Measurements from ENCODE around the gene ZNF503. TPM values are rescaled to one million over a fixed set of nuclear protein-coding genes. Genes with fewer than 3 reads are reported as not detected.

The ZNF503 gene
- polyA plus RNA-seq, 4 donors: 2.0 to 17.2 (median 8.9) TPM

DNA sequence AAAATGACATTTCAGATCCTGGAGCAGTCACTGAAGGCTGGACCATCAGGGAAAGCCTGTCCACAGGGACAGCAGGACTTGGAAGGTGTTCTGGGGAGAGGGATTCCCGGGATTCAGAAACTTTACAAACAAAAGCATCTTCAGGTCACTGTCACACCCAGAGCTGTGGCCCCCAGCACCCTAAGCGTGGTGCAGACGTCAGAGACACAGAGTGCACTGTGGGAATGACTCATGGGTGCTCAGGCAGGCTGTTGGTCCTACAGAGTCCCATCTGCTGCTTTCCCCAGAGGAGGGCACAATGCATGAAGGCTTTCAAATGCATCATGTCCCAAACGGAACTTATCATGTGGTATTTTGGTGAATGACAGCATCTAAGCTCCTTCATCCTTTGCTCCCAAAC is 16.7 kb upstream of the ZNF503 start:
- Histone ChIP-seq H3K27ac (ENCODE audit: low read depth in 1 of 3, low read length in 2 of 3) (no peak overlapping the region), H3K27me3 (ENCODE audit: control insufficient read depth in 3 of 3, insufficient read depth in 3 of 3, low read length in 3 of 3) (peaks cover 0 to 5% (median 0%) of the 10 kb centered on the region in 3 donors), H3K4me1 (ENCODE audit: control insufficient read depth in 3 of 3, insufficient read depth in 2 of 3, low read depth in 1 of 3, low read length in 2 of 3) (no peaks in the 10 kb centered on the region), H3K4me3 (ENCODE audit: low read depth in 1 of 3, low read length in 3 of 3) (no peak overlapping the region), H3K36me3 (ENCODE audit: control insufficient read depth in 3 of 3, insufficient read depth in 2 of 3, low read depth in 1 of 3, low read length in 3 of 3) (no peaks in the 10 kb centered on the region), H3K9me3 (ENCODE audit: control insufficient read depth in 2 of 2, insufficient read depth in 1 of 2, low read depth in 1 of 2, low read length in 1 of 2) (no peaks in the 10 kb centered on the region)
- FAIRE-seq (no peak), DNase-seq (no peak)
- 66 to 73% (median 68%) methylated on average over 4 of the region's 4 CpGs for WGBS, 3 donors

DNA sequence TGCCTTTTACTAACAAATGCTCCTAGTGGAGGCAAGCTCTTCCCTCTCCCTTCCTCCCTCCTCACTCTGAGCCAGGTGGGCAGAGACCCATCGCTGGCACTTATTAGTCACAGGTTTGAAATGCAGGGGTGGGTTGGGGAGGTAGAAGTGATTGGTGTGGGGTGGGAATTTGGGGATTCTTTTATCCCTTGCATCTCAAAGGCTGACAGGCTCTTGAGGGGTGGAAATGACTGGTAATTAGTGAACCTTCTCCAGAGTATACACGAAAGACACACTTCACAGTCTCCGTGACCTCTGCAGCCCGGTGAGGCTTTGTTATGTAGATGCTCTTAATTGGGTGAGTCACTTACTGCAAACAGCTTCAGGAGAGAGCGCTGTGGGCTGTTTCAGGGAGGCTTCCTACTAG is 16.0 kb upstream of the ZNF503 start:
- DNase-seq (no peak), FAIRE-seq (no peak)
- H3K36me3 ChIP-seq (ENCODE audit: control insufficient read depth in 3 of 3, insufficient read depth in 2 of 3, low read depth in 1 of 3, low read length in 3 of 3): no peaks in the 10 kb centered on the region
- peaks cover 0 to 5% (median 0%) of the 10 kb centered on the region in 3 donors for H3K27me3 ChIP-seq (ENCODE audit: control insufficient read depth in 3 of 3, insufficient read depth in 3 of 3, low read length in 3 of 3)
- H3K27ac ChIP-seq (ENCODE audit: low read depth in 1 of 3, low read length in 2 of 3): no peak overlapping the region
- no peaks in the 10 kb centered on the region for H3K9me3 ChIP-seq (ENCODE audit: control insufficient read depth in 2 of 2, insufficient read depth in 1 of 2, low read depth in 1 of 2, low read length in 1 of 2)
- H3K4me1 ChIP-seq (ENCODE audit: control insufficient read depth in 3 of 3, insufficient read depth in 2 of 3, low read depth in 1 of 3, low read length in 2 of 3): no peaks in the 10 kb centered on the region
- WGBS, 3 donors: 55 to 61% (median 61%) methylated on average over 5 of the region's 5 CpGs
- no peak overlapping the region for H3K4me3 ChIP-seq (ENCODE audit: low read depth in 1 of 3, low read length in 3 of 3)

DNA sequence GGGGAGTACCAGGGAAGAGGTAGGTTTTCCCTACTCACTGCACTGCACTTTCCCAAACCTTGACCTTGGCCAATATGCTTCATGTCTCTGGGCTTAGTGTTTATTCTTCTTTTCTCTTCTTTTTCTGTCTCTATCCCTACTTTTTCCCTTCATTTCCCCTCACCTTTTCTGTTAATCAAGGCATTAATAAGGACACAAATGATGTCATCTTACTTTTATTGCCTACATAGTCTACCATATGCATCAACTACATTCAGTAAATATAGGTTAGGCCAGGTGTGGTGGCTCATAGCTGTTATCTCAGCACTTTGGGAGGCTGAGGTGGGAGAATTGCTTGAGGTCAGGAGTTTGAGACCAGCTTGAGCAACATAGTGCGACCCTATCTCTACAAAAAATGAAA is 13.0 kb upstream of the ZNF503 start:
- Histone ChIP-seq H3K4me3 (ENCODE audit: low read depth in 1 of 3, low read length in 3 of 3) (no peak overlapping the region), H3K9me3 (ENCODE audit: control insufficient read depth in 2 of 2, insufficient read depth in 1 of 2, low read depth in 1 of 2, low read length in 1 of 2) (no peaks in the 10 kb centered on the region), H3K27me3 (ENCODE audit: control insufficient read depth in 3 of 3, insufficient read depth in 3 of 3, low read length in 3 of 3) (peaks cover 0 to 5% (median 0%) of the 10 kb centered on the region in 3 donors), H3K27ac (ENCODE audit: low read depth in 1 of 3, low read length in 2 of 3) (no peak overlapping the region), H3K36me3 (ENCODE audit: control insufficient read depth in 3 of 3, insufficient read depth in 2 of 3, low read depth in 1 of 3, low read length in 3 of 3) (no peaks in the 10 kb centered on the region), H3K4me1 (ENCODE audit: control insufficient read depth in 3 of 3, insufficient read depth in 2 of 3, low read depth in 1 of 3, low read length in 2 of 3) (peaks cover 0 to 4% (median 0%) of the 10 kb centered on the region in 3 donors)
- DNase-seq (no peak), FAIRE-seq (no peak)
- 65 to 89% (median 81%) methylated on average over 1 of the region's 1 CpG for WGBS, 3 donors

DNA sequence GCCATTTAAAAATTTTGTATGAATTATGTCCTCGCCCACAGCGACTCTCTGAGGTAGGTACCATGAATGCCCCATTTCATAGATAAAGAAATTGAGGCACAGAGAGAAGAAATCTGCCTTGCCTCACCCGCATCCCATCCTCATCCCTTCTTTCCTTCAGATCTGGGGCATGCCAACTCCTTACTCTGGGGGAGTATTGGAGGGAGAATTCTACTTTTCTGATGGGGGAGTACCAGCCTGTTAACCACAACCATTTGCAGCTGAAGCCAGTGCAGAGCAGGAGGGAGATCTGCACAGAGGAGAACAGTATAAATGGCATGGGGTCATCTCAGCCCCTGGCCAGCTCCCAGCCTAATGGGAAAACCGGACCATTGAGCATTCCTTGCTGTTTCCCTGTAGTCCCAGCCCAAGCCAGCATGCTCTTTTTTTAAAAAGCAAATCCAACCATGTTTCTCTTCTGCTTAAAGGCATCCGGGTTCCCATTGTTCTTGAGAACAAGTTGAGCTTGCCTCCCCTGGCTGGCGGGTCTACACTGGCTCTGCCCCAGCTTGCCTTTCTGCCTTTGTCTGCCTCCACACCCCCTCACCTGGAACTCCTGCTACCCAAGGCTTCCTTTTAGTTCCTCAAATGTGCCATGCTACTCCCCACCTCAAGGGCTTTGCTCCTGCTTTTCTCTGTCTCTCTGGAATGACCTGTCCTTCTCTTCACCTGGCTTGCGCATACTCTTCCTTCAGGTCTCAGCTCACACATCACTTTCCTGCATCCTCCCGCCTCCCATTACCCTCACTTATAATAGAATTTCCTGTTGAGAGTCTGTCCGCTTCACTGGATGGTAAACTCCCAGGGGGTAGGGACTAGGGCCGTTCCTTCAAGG is 8.8 kb upstream of the ZNF503 start:
- peaks cover 0 to 7% (median 0%) of the 10 kb centered on the region in 3 donors for H3K27me3 ChIP-seq (ENCODE audit: control insufficient read depth in 3 of 3, insufficient read depth in 3 of 3, low read length in 3 of 3)
- peaks cover 0 to 12% (median 0%) of the 10 kb centered on the region in 3 donors for H3K36me3 ChIP-seq (ENCODE audit: control insufficient read depth in 3 of 3, insufficient read depth in 2 of 3, low read depth in 1 of 3, low read length in 3 of 3)
- H3K4me1 ChIP-seq (ENCODE audit: control insufficient read depth in 3 of 3, insufficient read depth in 2 of 3, low read depth in 1 of 3, low read length in 2 of 3): peaks cover 0 to 4% (median 0%) of the 10 kb centered on the region in 3 donors
- no peak overlapping the region for H3K27ac ChIP-seq (ENCODE audit: low read depth in 1 of 3, low read length in 2 of 3)
- peaks cover 0 to 19% of the 10 kb centered on the region in 2 donors for H3K9me3 ChIP-seq (ENCODE audit: control insufficient read depth in 2 of 2, insufficient read depth in 1 of 2, low read depth in 1 of 2, low read length in 1 of 2)
- FAIRE-seq: no peak
- DNase-seq: no peak
- no peak overlapping the region for H3K4me3 ChIP-seq (ENCODE audit: low read depth in 1 of 3, low read length in 3 of 3)
- 72 to 90% (median 82%) methylated on average over 10 of the region's 10 CpGs for WGBS, 3 donors

DNA sequence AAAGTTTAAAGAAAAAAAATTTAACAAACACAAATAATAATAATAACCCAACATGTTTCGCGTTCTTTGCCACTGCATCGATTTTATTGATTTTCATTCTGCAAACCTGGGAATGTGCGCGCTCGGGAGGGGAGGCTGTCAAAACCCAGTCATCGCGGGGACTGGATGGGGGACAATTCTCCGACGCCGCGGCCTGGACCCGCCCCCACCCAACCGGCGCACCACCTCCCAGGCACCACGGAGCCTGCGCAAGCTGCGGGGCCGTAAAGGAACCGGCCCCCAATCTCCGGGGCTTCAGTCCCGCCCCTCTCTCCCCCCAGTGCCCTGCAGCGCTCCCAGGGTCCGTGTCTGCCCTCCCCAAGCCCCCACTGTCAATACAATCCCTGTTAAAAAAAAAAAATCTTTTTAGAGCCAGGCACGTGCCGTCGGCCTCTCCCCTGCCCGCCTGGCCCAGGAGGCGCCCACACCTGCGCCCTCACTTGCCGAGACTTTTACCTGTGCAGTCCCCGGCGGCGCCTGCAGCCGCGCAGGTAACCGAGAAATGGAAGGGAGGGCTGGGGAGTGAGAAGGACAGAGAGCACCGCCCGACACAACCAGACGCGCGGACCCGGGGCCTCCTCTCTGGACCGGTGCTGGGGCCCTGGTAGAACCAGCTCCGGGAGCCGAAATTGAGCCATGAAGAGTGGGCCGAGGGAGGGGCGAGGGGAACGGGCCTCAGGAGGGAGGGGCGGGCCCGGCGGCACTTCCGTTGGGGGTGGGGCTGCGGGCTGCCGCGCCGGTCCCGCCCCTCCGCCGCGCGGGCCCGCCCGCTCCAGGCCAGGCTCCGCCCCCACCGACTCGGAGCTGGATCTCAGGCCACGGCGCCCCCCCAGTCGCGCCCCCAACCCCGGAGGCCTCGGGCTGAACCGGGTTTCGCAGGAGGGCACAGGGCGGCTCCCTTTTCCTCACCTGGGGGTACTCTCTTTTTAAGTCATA is 7.6 kb upstream of the ZNF503 start:
- H3K36me3 ChIP-seq (ENCODE audit: control insufficient read depth in 3 of 3, insufficient read depth in 2 of 3, low read depth in 1 of 3, low read length in 3 of 3): peaks cover 0 to 12% (median 0%) of the 10 kb centered on the region in 3 donors
- H3K9me3 ChIP-seq (ENCODE audit: control insufficient read depth in 2 of 2, insufficient read depth in 1 of 2, low read depth in 1 of 2, low read length in 1 of 2): peaks cover 0 to 19% of the 10 kb centered on the region in 2 donors
- H3K27ac ChIP-seq (ENCODE audit: low read depth in 1 of 3, low read length in 2 of 3): peak overlapping the region; percentile 52 to 86 (median 54)
- FAIRE-seq: no peak
- H3K27me3 ChIP-seq (ENCODE audit: control insufficient read depth in 3 of 3, insufficient read depth in 3 of 3, low read length in 3 of 3): peaks cover 0 to 11% (median 0%) of the 10 kb centered on the region in 3 donors
- peak overlapping the region; percentile 58 to 83 (median 77) for H3K4me3 ChIP-seq (ENCODE audit: low read depth in 1 of 3, low read length in 3 of 3)
- DNase-seq: peak; percentile 70 to 92
- WGBS, 3 donors: 1 to 3% (median 1%) methylated on average over 61 to 76 of the region's 76 CpGs
- H3K4me1 ChIP-seq (ENCODE audit: control insufficient read depth in 3 of 3, insufficient read depth in 2 of 3, low read depth in 1 of 3, low read length in 2 of 3): peaks cover 0 to 8% (median 5%) of the 10 kb centered on the region in 3 donors

DNA sequence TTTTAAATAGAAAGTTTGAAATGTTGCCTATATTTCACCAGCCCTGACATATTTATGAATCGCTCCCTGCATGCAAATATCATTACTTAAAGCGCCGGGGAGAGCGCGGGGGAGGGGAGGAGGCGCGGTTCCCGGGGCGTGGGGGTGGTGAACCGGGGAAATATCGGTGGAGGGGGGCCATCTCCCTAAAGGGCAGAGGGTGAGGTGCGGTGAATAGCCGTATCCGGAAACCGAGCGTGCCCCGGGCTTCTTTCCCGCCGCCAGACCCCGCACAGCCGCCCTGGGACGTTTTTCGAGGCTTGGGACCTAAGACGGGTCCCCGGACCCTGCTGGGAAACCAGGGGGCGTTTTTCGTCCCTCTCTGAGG is 6.9 kb upstream of the ZNF503 start:
- DNase-seq: no peak
- FAIRE-seq: no peak
- H3K4me3 ChIP-seq (ENCODE audit: low read depth in 1 of 3, low read length in 3 of 3): peak overlapping the region in 2 of 3 donors; percentile 77 to 83
- H3K4me1 ChIP-seq (ENCODE audit: control insufficient read depth in 3 of 3, insufficient read depth in 2 of 3, low read depth in 1 of 3, low read length in 2 of 3): peaks cover 0 to 8% (median 5%) of the 10 kb centered on the region in 3 donors
- peaks cover 0 to 19% of the 10 kb centered on the region in 2 donors for H3K9me3 ChIP-seq (ENCODE audit: control insufficient read depth in 2 of 2, insufficient read depth in 1 of 2, low read depth in 1 of 2, low read length in 1 of 2)
- WGBS, 3 donors: 5 to 44% (median 34%) methylated on average over 27 of the region's 27 CpGs
- H3K27me3 ChIP-seq (ENCODE audit: control insufficient read depth in 3 of 3, insufficient read depth in 3 of 3, low read length in 3 of 3): peaks cover 0 to 11% (median 0%) of the 10 kb centered on the region in 3 donors
- peaks cover 0 to 12% (median 0%) of the 10 kb centered on the region in 3 donors for H3K36me3 ChIP-seq (ENCODE audit: control insufficient read depth in 3 of 3, insufficient read depth in 2 of 3, low read depth in 1 of 3, low read length in 3 of 3)
- peak overlapping the region in 2 of 3 donors; percentile 52 to 86 for H3K27ac ChIP-seq (ENCODE audit: low read depth in 1 of 3, low read length in 2 of 3)

DNA sequence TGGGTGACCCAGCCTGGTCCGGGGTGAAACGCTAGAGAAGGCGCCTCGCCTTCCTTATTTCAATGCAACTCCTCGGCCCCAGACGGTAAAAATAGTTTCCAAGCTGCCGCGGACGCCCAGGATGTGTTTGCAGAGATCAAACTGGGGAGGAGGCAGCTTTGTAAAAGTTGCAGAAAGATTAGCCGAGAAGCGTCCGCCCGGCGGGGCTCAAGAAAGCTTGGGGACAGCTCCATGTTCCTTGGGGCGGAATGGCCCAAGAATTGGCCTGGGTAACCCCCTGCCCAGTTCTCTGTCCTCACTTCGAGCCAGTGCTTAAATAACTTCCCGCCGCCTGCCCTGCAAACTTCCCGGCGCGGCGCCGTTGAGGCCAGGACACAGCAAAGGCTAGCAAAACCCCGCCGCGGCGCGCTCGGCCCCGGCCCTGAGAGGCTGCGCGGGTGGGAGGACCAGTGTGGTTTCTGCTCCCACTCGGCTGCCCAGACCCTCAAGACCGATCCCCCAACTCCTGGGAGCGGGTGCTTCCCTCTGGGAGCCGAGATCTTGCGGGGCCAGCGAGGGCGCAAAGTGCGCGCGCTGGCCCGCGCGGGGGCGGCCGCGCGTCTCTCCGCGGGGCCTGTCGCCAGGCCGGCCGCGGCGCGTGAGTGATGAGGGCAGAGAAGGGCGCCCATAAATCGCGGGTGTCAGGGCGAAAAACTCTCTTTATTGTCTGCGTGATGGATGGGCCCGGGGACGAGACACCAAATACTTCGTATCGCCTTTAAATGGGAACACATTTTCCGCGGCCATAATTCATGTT is 6.3 kb upstream of the ZNF503 start:
- WGBS, 3 donors: 38 to 82% (median 57%) methylated on average over 60 to 68 of the region's 68 CpGs
- peak overlapping the region in 1 of 3 donors; percentile 83 for H3K4me3 ChIP-seq (ENCODE audit: low read depth in 1 of 3, low read length in 3 of 3)

More for the DNA sequence above, 6.3 kb upstream of the ZNF503 start:
- peaks cover 0 to 12% (median 0%) of the 10 kb centered on the region in 3 donors for H3K36me3 ChIP-seq (ENCODE audit: control insufficient read depth in 3 of 3, insufficient read depth in 2 of 3, low read depth in 1 of 3, low read length in 3 of 3)
- peaks cover 0 to 11% (median 0%) of the 10 kb centered on the region in 3 donors for H3K27me3 ChIP-seq (ENCODE audit: control insufficient read depth in 3 of 3, insufficient read depth in 3 of 3, low read length in 3 of 3)
- H3K9me3 ChIP-seq (ENCODE audit: control insufficient read depth in 2 of 2, insufficient read depth in 1 of 2, low read depth in 1 of 2, low read length in 1 of 2): peaks cover 0 to 19% of the 10 kb centered on the region in 2 donors
- DNase-seq (peak in 1 of 2 donors; percentile 46), FAIRE-seq (no peak)
- H3K4me1 ChIP-seq (ENCODE audit: control insufficient read depth in 3 of 3, insufficient read depth in 2 of 3, low read depth in 1 of 3, low read length in 2 of 3): peaks cover 0 to 8% (median 5%) of the 10 kb centered on the region in 3 donors
- H3K27ac ChIP-seq (ENCODE audit: low read depth in 1 of 3, low read length in 2 of 3): peak overlapping the region in 2 of 3 donors; percentile 8 to 86

Data from small intestine (tissue), 7 donors.